ENCODE measurements around the gene FBXO10.
"Not testable (repeated sequence)": the region's sequence is repeated elsewhere in the genome, so short reads cannot be mapped to it uniquely, and the experiment has no call there.

Gene FBXO10

GRCh38 chr9:37476930-37477329 is 99.2 kb downstream of the FBXO10 start:
- no peak overlapping the region for H3K4me3 ChIP-seq (replicated peaks in 1 of 2; ENCODE audit: low read depth in 2 of 2, low read length in 2 of 2)
- TF ChIP-seq CTCF (IDR thresholded peaks at IDR 0.05; ENCODE audit: low read depth, low read length), result no peak
- no peak for DNase-seq (ENCODE audit: low read depth in 2 of 2)

GRCh38 chr9:37474438-37474837 is 101.7 kb downstream of the FBXO10 start:
- DNase-seq (ENCODE audit: low read depth in 2 of 2), result no peak
- no peak for TF ChIP-seq CTCF (IDR thresholded peaks at IDR 0.05; ENCODE audit: low read depth, low read length)
- no peak overlapping the region for H3K4me3 ChIP-seq (replicated peaks in 1 of 2; ENCODE audit: low read depth in 2 of 2, low read length in 2 of 2)

GRCh38 chr9:37473982-37474381 is 102.2 kb downstream of the FBXO10 start:
- H3K4me3 ChIP-seq (replicated peaks in 1 of 2; ENCODE audit: low read depth in 2 of 2, low read length in 2 of 2); DNase-seq (ENCODE audit: low read depth in 2 of 2): not testable (repeated sequence)

- peak overlapping the region; percentile 17 to 29 for H3K4me3 ChIP-seq (replicated peaks in 1 of 2; ENCODE audit: low read depth in 2 of 2, low read length in 2 of 2)
- DNase-seq (ENCODE audit: low read depth in 2 of 2), result peak; percentile 90
- TF ChIP-seq CTCF (IDR thresholded peaks at IDR 0.05; ENCODE audit: low read depth, low read length), result no peak
Measured at GRCh38 chr9:37471942-37472684, 104.1 kb downstream of the FBXO10 start.

- DNase-seq (ENCODE audit: low read depth in 2 of 2), result no peak
- TF ChIP-seq CTCF (IDR thresholded peaks at IDR 0.05; ENCODE audit: low read depth, low read length), result no peak
- no peak overlapping the region for H3K4me3 ChIP-seq (replicated peaks in 1 of 2; ENCODE audit: low read depth in 2 of 2, low read length in 2 of 2)
Measured at GRCh38 chr9:37468620-37469019, 107.6 kb downstream of the FBXO10 start.

GRCh38 chr9:37467530-37467929 is 108.7 kb downstream of the FBXO10 start:
- not testable (repeated sequence) for DNase-seq (ENCODE audit: low read depth in 2 of 2); H3K4me3 ChIP-seq (replicated peaks in 1 of 2; ENCODE audit: low read depth in 2 of 2, low read length in 2 of 2)

GRCh38 chr9:37466037-37466709 is 110.0 kb downstream of the FBXO10 start:
- DNase-seq (ENCODE audit: low read depth in 2 of 2), result peak; percentile 91 to 94
- TF ChIP-seq CTCF (IDR thresholded peaks at IDR 0.05; ENCODE audit: low read depth, low read length), result no peak
- H3K4me3 ChIP-seq (replicated peaks in 1 of 2; ENCODE audit: low read depth in 2 of 2, low read length in 2 of 2), result peak overlapping the region; percentile 57 to 98

All from cardiac fibroblast (primary cell).